SK-N-SH (cell line): Measurements from ENCODE around the gene ITFG1. TPM values are rescaled to one million over a fixed set of nuclear protein-coding genes. Genes with fewer than 3 reads are reported as not detected.

Experiments
- CTCF ChIA-PET: fragments of 300-600, 350-600 bp; formaldehyde crosslinking; extraction: SDS; loops from one replicate; lab custom pipeline; 2021; lab: Yijun Ruan, JAX
- POLR2A ChIA-PET: fragments of 350-600 bp; sonication (Branson Sonifier 250); formaldehyde crosslinking; extraction: SDS; loops from one replicate; lab custom pipeline; 2020; ENCODE audit warnings: antibody characterized with exemption, inconsistent platforms; lab: Yijun Ruan, JAX
- DNase-seq: peaks from one replicate; pipeline ENCODE4 v3.0.0; 2012
- H2AFZ ChIP-seq: fragments of 200-600 bp; sonication (generic); 2 replicates; pipeline ENCODE4 v1.8.1; 2016; ENCODE audit warnings: antibody characterized with exemption, mild to moderate bottlenecking, low read depth
- H3F3A ChIP-seq: fragments of 200-600 bp; sonication (generic); replicated peaks from 2 replicates; pipeline ENCODE3; 2016; ENCODE audit warnings: antibody characterized with exemption, mild to moderate bottlenecking; ENCODE audit not compliant: insufficient read depth
- H3K27ac ChIP-seq, 2 experiments: fragments of 200-500 bp in 1 of 2; fragments of 200-600 bp in 1 of 2; sonication (Bioruptor generic) in 1 of 2; sonication (generic), shearing (Covaris generic) in 1 of 2; 2 replicates each; pipeline versions ENCODE4 v1.5.1 to v1.6.1; 2014 to 2016; ENCODE audit warnings: low read depth in 2 of 2, inconsistent platforms in 1 of 2, low read length in 1 of 2, mild to moderate bottlenecking in 1 of 2, mixed read lengths in 1 of 2
- H3K27me3 ChIP-seq: fragments of 200-600 bp; sonication (generic), shearing (Covaris generic); 2 replicates; pipeline ENCODE4 v1.6.1; 2016; ENCODE audit warnings: mixed run types; ENCODE audit not compliant: insufficient read depth
- H3K36me3 ChIP-seq, 2 experiments: fragments of 200-500 bp in 1 of 2; fragments of 200-600 bp in 1 of 2; sonication (Bioruptor generic) in 1 of 2; sonication (generic) in 1 of 2; replicated peaks in 1 of 2; 2 replicates each; pipeline versions ENCODE3 to v1.5.1; 2014 to 2016; ENCODE audit warnings: low read length in 1 of 2, mild to moderate bottlenecking in 1 of 2; ENCODE audit not compliant: insufficient read depth in 2 of 2, control insufficient read depth in 1 of 2
- H3K4me1 ChIP-seq, 2 experiments: fragments of 200-500 bp in 1 of 2; fragments of 200-600 bp in 1 of 2; sonication (Bioruptor generic) in 1 of 2; sonication (generic), shearing (Covaris generic) in 1 of 2; 2 replicates each; pipeline versions ENCODE4 v1.5.1 to v1.6.1; 2014 to 2016; ENCODE audit warnings: low read depth in 1 of 2, low read length in 1 of 2, mixed run types in 1 of 2; ENCODE audit not compliant: insufficient read depth in 2 of 2, control insufficient read depth in 1 of 2
- H3K4me2 ChIP-seq: fragments of 200-600 bp; sonication (generic), shearing (Covaris generic); 2 replicates; pipeline ENCODE4 v1.6.1; 2017; ENCODE audit warnings: mixed run types
- H3K4me3 ChIP-seq, 2 experiments: fragments of 200-500 bp in 1 of 2; fragments of 200-600 bp in 1 of 2; sonication (Bioruptor generic) in 1 of 2; sonication (generic), shearing (Covaris generic) in 1 of 2; 2 replicates each; pipeline versions ENCODE4 v1.5.1 to v1.8.1; 2014 to 2016; ENCODE audit warnings: low read depth in 2 of 2, inconsistent platforms in 1 of 2, low read length in 1 of 2, mild to moderate bottlenecking in 1 of 2, mixed read lengths in 1 of 2, moderate library complexity in 1 of 2
- H3K79me2 ChIP-seq: fragments of 200-600 bp; sonication (generic); 2 replicates; pipeline ENCODE4 v1.8.1; 2017; ENCODE audit warnings: mild to moderate bottlenecking; ENCODE audit not compliant: insufficient read depth
- H3K9ac ChIP-seq: fragments of 200-600 bp; sonication (generic); 2 replicates; pipeline ENCODE4 v1.6.1; 2017; ENCODE audit warnings: mixed run types
- H3K9me2 ChIP-seq: fragments of 200-600 bp; sonication (generic); 2 replicates; pipeline ENCODE4 v1.6.1; 2017; ENCODE audit warnings: mixed run types
- H3K9me3 ChIP-seq: fragments of 200-600 bp; sonication (generic); 2 replicates; pipeline ENCODE4 v1.6.1; 2017; ENCODE audit warnings: mixed run types, mild to moderate bottlenecking, moderate library complexity
- H4K20me1 ChIP-seq: fragments of 200-600 bp; sonication (generic); 2 replicates; pipeline ENCODE4 v1.6.1; 2017; ENCODE audit warnings: mild to moderate bottlenecking, mixed run types; ENCODE audit not compliant: insufficient read depth
- EP300 ChIP-seq, 2 experiments: IDR thresholded peaks; 2 replicates each; pipeline versions ENCODE4 v1.4.0 to v1.6.1; 2012; ENCODE audit warnings: borderline replicate concordance in 1 of 2, low read depth in 1 of 2, low read length in 1 of 2
- JUND ChIP-seq: IDR thresholded peaks from 2 replicates; pipeline ENCODE4 v1.4.0; 2012
- MAX ChIP-seq: IDR thresholded peaks from 2 replicates; pipeline ENCODE4 v1.4.0; 2012; ENCODE audit warnings: low read depth
- MXI1 ChIP-seq: IDR thresholded peaks from 2 replicates; pipeline ENCODE4 v1.6.1; 2012; ENCODE audit warnings: mild to moderate bottlenecking, low read depth, low read length, improper control_type of control experiment
- NRF1 ChIP-seq: IDR thresholded peaks from 2 replicates; pipeline ENCODE4 v1.6.1; 2012; ENCODE audit warnings: low read depth, mild to moderate bottlenecking, low read length
- POLR2AphosphoS5 ChIP-seq: IDR thresholded peaks from 2 replicates; pipeline ENCODE4 v1.6.1; 2012; ENCODE audit warnings: low read depth, low read length
- RAD21 ChIP-seq: IDR thresholded peaks from 2 replicates; pipeline ENCODE4 v1.6.1; 2012; ENCODE audit warnings: mild to moderate bottlenecking, low read length
- SIN3A ChIP-seq: IDR thresholded peaks from 2 replicates; pipeline ENCODE4 v1.6.1; 2012; ENCODE audit warnings: low read depth, mild to moderate bottlenecking, low read length, moderate library complexity, borderline replicate concordance
- SMC3 ChIP-seq: IDR thresholded peaks from 2 replicates; pipeline ENCODE4 v1.6.1; 2012; ENCODE audit warnings: low read depth, low read length, improper control_type of control experiment
- TCF12 ChIP-seq: IDR thresholded peaks from 2 replicates; pipeline ENCODE4 v1.4.0; 2012
- whole genome bisulfite sequencing: methylation state at CpG from one replicate; pipeline ENCODE4 v1.1.6; 2017; ENCODE audit warnings: low lambda C conversion rate; 5-methylcytosine and 5-hydroxymethylcytosine counted together
- polyA plus RNA-seq, 3 experiments: library from polyadenylated mRNA; depleted of rRNA; stranded (reverse); fragments of >200 nt; gene quantifications; 2 replicates each; pipeline ENCODE4 v1.2.3, GENCODE V29; 2012
- TF ChIP-seq, protein P1 (sequence below): IDR thresholded peaks from 2 replicates; pipeline ENCODE4 v1.4.0; 2012; ENCODE audit warnings: low read depth, borderline replicate concordance
- TF ChIP-seq, protein P2 (sequence below): fragments of 200-600 bp; sonication (generic); IDR thresholded peaks from 2 replicates; pipeline ENCODE4 v1.6.1; 2017; ENCODE audit warnings: antibody characterized with exemption, mild to moderate bottlenecking, moderate library complexity

Gene ITFG1
- polyA plus RNA-seq, 1 of the 3 experiments (the other 2 are of a cell fraction): 48.6 TPM

- peak overlapping the region; percentile 83 for H2AFZ ChIP-seq
- CTCF ChIA-PET: interaction anchor here (0.9 to 6.3 kb wide), 37 partner anchors 8 to 1016 kb away, joined by 3 to 152 read pairs (median 4); partner anchors contain the start of genes ABCC12, DNAJA2, ITFG1 and PHKB
- no peaks in the 10 kb centered on the region for H4K20me1 ChIP-seq
- H3K27ac ChIP-seq: peak overlapping the region; percentile 41 to 85; a peak in 3 of 4 replicates
- peak overlapping the region; percentile 83 for H3K4me2 ChIP-seq
- H3F3A ChIP-seq: peaks cover 13% of the 10 kb centered on the region
- no peaks in the 10 kb centered on the region for H3K36me3 ChIP-seq
- H3K79me2 ChIP-seq: peaks cover 35% of the 10 kb centered on the region
- DNase-seq: no peak
- POLR2A ChIA-PET: interaction anchor here (0.9 to 2.5 kb wide), 2 partner anchors 970 to 1020 kb away, joined by 4 to 12 read pairs; no protein-coding TSS in a partner anchor
- no peaks in the 10 kb centered on the region for H3K27me3 ChIP-seq
- H3K9ac ChIP-seq: peak overlapping the region; percentile 45; the same call in 1 of the 2 replicates
- peaks cover 7 to 11% of the 10 kb centered on the region in 2 experiments; a peak in 2 of 4 replicates for H3K4me1 ChIP-seq
- peak overlapping the region; percentile 69 to 83 for H3K4me3 ChIP-seq
- H3K9me3 ChIP-seq: no peaks in the 10 kb centered on the region
- WGBS: 54% methylated on average over 4 of the region's 10 CpGs
- H3K9me2 ChIP-seq: no peaks in the 10 kb centered on the region
- TF ChIP-seq EP300 (IDR thresholded peaks at IDR 0.05; ENCODE audit: borderline replicate concordance in 1 of 2, low read depth in 1 of 2, low read length in 1 of 2) (no peak), JUND (no peak)
- TF ChIP-seq, protein P1, sequence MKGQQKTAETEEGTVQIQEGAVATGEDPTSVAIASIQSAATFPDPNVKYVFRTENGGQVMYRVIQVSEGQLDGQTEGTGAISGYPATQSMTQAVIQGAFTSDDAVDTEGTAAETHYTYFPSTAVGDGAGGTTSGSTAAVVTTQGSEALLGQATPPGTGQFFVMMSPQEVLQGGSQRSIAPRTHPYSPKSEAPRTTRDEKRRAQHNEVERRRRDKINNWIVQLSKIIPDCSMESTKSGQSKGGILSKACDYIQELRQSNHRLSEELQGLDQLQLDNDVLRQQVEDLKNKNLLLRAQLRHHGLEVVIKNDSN: no peak
Observed at GRCh38 chr16:47144559-47144877, 316.3 kb downstream of the ITFG1 start.

DNA sequence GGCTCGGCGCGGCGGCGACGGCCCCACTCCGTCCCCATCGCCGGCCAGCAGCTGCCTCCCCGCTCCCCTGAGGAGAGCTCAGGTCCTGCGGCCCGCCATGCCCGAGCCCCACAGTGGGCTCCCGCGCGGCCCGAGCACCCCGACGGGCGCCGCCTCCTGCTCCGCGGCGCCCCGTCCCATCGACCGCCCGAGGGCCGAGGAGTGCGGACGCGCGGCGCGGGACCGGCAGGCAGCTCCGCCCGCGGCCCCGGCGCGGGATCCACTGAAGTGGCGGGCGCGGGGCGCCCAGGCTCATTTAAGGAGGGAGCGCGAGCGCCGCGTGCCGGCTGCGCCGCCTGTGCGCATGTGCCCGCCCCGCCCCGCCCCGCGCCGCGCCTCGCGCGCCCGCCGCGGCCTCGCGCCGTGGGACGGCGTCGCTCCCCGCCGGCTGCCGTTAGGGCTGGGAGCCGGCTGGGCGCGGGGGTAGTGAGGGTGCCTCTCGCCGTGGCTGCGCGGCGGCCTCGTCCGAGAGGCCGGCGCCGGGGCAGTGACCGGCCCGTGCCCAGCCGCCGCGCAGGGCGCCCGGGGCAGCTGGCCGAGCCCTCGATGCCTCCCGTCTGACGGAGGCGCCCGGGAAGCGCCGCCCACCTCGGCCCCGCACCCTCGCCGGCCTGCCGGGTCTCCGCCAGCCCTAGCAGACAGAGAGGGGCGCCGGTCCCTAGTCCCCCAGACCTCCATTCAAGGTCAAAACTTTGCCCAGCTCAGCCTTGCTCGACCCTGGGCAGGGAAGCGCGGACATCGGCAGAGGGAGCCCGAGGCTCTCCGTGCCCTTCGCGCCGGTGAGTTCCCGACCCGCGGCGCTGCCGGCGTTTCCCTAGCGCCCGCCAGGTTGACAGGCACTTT, 316.9 kb downstream of the ITFG1 start, which contains the start of gene NETO2:
Gene NETO2 (minus strand): TSS at position 269 of the 882 bp plus-strand sequence. CDS start 333 bp downstream, outside the sequence.
- no peaks in the 10 kb centered on the region for H3K9me3 ChIP-seq
- 1% methylated on average over 13 of the region's 130 CpGs for WGBS
- peak; percentile 88 for DNase-seq
- H3F3A ChIP-seq: peaks cover 13% of the 10 kb centered on the region
- POLR2A ChIA-PET: interaction anchor here (0.6 to 2.5 kb wide), 7 partner anchors 9 to 1021 kb away, joined by 3 to 12 read pairs (median 3); partner anchors contain the start of gene DNAJA2
- peak within 1 kb of the TSS; percentile 89 for H3K4me2 ChIP-seq
- H3K9me2 ChIP-seq: no peaks in the 10 kb centered on the region
- peak within 1 kb of the TSS; percentile 54 to 85 for H3K27ac ChIP-seq
- no peaks in the 10 kb centered on the region for H3K36me3 ChIP-seq
- CTCF ChIA-PET: interaction anchor here (0.6 to 6.3 kb wide), 56 partner anchors 9 to 1050 kb away, joined by 3 to 152 read pairs (median 4); partner anchors contain the start of genes ABCC12, DNAJA2, ITFG1 and PHKB
- H3K9ac ChIP-seq: peak within 1 kb of the TSS; percentile 74; the same call in 1 of the 2 replicates
- H4K20me1 ChIP-seq: no peaks in the 10 kb centered on the region
- H3K4me1 ChIP-seq: peaks cover 7 to 16% of the 10 kb centered on the region in 2 experiments; a peak in 2 of 4 replicates
- peak within 1 kb of the TSS; percentile 83 to 84 for H3K4me3 ChIP-seq
- TF ChIP-seq MAX (peak; percentile 20; the same call in 1 of the 2 replicates), TCF12 (no peak), RAD21 (peak; percentile 67), NRF1 (peak; percentile 63), POLR2AphosphoS5 (no peak), SIN3A (peak; percentile 51; the same call in 1 of the 2 replicates), SMC3 (peak; percentile 44), MXI1 (peak; percentile 9; the same call in 1 of the 2 replicates)
- TF ChIP-seq, protein P2, sequence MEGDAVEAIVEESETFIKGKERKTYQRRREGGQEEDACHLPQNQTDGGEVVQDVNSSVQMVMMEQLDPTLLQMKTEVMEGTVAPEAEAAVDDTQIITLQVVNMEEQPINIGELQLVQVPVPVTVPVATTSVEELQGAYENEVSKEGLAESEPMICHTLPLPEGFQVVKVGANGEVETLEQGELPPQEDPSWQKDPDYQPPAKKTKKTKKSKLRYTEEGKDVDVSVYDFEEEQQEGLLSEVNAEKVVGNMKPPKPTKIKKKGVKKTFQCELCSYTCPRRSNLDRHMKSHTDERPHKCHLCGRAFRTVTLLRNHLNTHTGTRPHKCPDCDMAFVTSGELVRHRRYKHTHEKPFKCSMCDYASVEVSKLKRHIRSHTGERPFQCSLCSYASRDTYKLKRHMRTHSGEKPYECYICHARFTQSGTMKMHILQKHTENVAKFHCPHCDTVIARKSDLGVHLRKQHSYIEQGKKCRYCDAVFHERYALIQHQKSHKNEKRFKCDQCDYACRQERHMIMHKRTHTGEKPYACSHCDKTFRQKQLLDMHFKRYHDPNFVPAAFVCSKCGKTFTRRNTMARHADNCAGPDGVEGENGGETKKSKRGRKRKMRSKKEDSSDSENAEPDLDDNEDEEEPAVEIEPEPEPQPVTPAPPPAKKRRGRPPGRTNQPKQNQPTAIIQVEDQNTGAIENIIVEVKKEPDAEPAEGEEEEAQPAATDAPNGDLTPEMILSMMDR: peak; percentile 62
- peak within 1 kb of the TSS; percentile 83 for H2AFZ ChIP-seq
- H3K27me3 ChIP-seq: no peaks in the 10 kb centered on the region
- H3K79me2 ChIP-seq: peaks cover 41% of the 10 kb centered on the region
